Activated naive CD4-positive, alpha-beta T cell treated with anti-CD3 and anti-CD28 coated beads for 36 hours (primary cell): Measurements from ENCODE around the gene U2AF1L4. TPM values are rescaled to one million over a fixed set of nuclear protein-coding genes. Genes with fewer than 3 reads are reported as not detected.

Source experiments
- CTCF ChIA-PET: fragments of 350-600 bp; sonication (Branson Sonifier 250); formaldehyde crosslinking; loops from one replicate; lab custom pipeline; 2021; ENCODE audit warnings: antibody characterized with exemption; lab: Charles Lee
- DNase-seq: peaks from one replicate; pipeline ENCODE4 v3.0.0-alpha.2; 2020
- H3K27ac Mint-ChIP-seq: one replicate; pipeline ENCODE4 v1.8.0; 2021; ENCODE audit warnings: mild to moderate bottlenecking, mixed read lengths
- H3K27me3 Mint-ChIP-seq: one replicate; pipeline ENCODE4 v1.8.0; 2021; ENCODE audit warnings: low read depth, mixed read lengths
- H3K36me3 Mint-ChIP-seq: one replicate; pipeline ENCODE4 v1.8.0; 2021; ENCODE audit warnings: low read depth, mixed read lengths
- H3K4me1 Mint-ChIP-seq: one replicate; pipeline ENCODE4 v1.8.0; 2021; ENCODE audit warnings: low read depth, mixed read lengths
- H3K4me3 Mint-ChIP-seq: one replicate; pipeline ENCODE4 v1.8.0; 2021; ENCODE audit warnings: mild to moderate bottlenecking, moderate library complexity, mixed read lengths
- H3K9me3 Mint-ChIP-seq: one replicate; pipeline ENCODE4 v1.8.0; 2021; ENCODE audit warnings: mixed read lengths
- intact Hi-C: fragments of 100-400 bp; cut with micrococcal nuclease; formaldehyde crosslinking; loops from one replicate; pipeline ENCODE4 v1.15.1; 2023
- total RNA-seq, 2 experiments: library from RNA; stranded (reverse); gene quantifications; one replicate each; pipeline ENCODE4 v1.2.3, GENCODE V29; 2021

U2AF1L4 gene
- total RNA-seq, 2 experiments from 2014 or later, result 41.8 to 44.2 TPM

GRCh38 chr19:35703343-35703742, 41.9 kb downstream of the U2AF1L4 start:
- no peak overlapping the region for H3K27ac Mint-ChIP-seq
- intact Hi-C loops, result loop anchor here (2.0 kb wide), 1 partner anchor 41 kb away; the partner anchor contains the start of genes PSENEN and U2AF1L4
- H3K4me3 Mint-ChIP-seq, result no peak overlapping the region
- CTCF ChIA-PET, result interaction anchor here (1.7 to 4.3 kb wide), 3 partner anchors 10 to 116 kb away, joined by 4 to 43 read pairs (median 5); no protein-coding TSS in a partner anchor
- H3K36me3 Mint-ChIP-seq, result peaks cover 2% of the 10 kb centered on the region
- no peaks in the 10 kb centered on the region for H3K27me3 Mint-ChIP-seq
- H3K4me1 Mint-ChIP-seq, result peaks cover 7% of the 10 kb centered on the region
- H3K9me3 Mint-ChIP-seq, result no peaks in the 10 kb centered on the region
- DNase-seq, result no peak

- H3K9me3 Mint-ChIP-seq, result no peaks in the 10 kb centered on the region
- no peaks in the 10 kb centered on the region for H3K27me3 Mint-ChIP-seq
- CTCF ChIA-PET, result interaction anchor here (0.7 to 4.3 kb wide), 4 partner anchors 9 to 117 kb away, joined by 3 to 43 read pairs (median 4); no protein-coding TSS in a partner anchor
- H3K27ac Mint-ChIP-seq, result peak overlapping the region; percentile 95
- peaks cover 2% of the 10 kb centered on the region for H3K36me3 Mint-ChIP-seq
- intact Hi-C loops, result loop anchor here (1.0 to 2.0 kb wide), 3 partner anchors 11 to 42 kb away; partner anchors contain the start of genes PSENEN and U2AF1L4
- H3K4me3 Mint-ChIP-seq, result peak overlapping the region; percentile 92
- peaks cover 10% of the 10 kb centered on the region for H3K4me1 Mint-ChIP-seq
- peak; percentile 98 for DNase-seq
Measured at GRCh38 chr19:35702223-35703012, 42.8 kb downstream of the U2AF1L4 start.

GRCh38 chr19:35696835-35697234, 48.4 kb downstream of the U2AF1L4 start:
- intact Hi-C loops, result no loop called here
- Mint-ChIP-seq H3K4me1 (peaks cover 28% of the 10 kb centered on the region), H3K4me3 (no peak overlapping the region), H3K36me3 (no peaks in the 10 kb centered on the region), H3K27me3 (no peaks in the 10 kb centered on the region), H3K9me3 (no peaks in the 10 kb centered on the region), H3K27ac (peak overlapping the region; percentile 39)
- DNase-seq, result peak; percentile 78
- CTCF ChIA-PET, result interaction anchor here (0.5 to 6.6 kb wide), 8 partner anchors 9 to 149 kb away, joined by 3 to 120 read pairs (median 4); no protein-coding TSS in a partner anchor

- H3K27me3 Mint-ChIP-seq, result no peaks in the 10 kb centered on the region
- H3K9me3 Mint-ChIP-seq, result no peaks in the 10 kb centered on the region
- no peak for DNase-seq
- H3K27ac Mint-ChIP-seq, result peak overlapping the region; percentile 32
- intact Hi-C loops, result no loop called here
- CTCF ChIA-PET, result interaction anchor here (0.5 to 6.6 kb wide), 10 partner anchors 13 to 235 kb away, joined by 3 to 120 read pairs (median 4); no protein-coding TSS in a partner anchor
- H3K4me1 Mint-ChIP-seq, result peaks cover 28% of the 10 kb centered on the region
- no peaks in the 10 kb centered on the region for H3K36me3 Mint-ChIP-seq
- H3K4me3 Mint-ChIP-seq, result no peak overlapping the region
Measured at GRCh38 chr19:35695895-35696422, 49.3 kb downstream of the U2AF1L4 start.

GRCh38 chr19:35693835-35694599, 51.2 kb downstream of the U2AF1L4 start:
- H3K9me3 Mint-ChIP-seq, result no peaks in the 10 kb centered on the region
- peak overlapping the region; percentile 77 for H3K27ac Mint-ChIP-seq
- CTCF ChIA-PET, result interaction anchor here (0.6 to 6.6 kb wide), 30 partner anchors 9 to 304 kb away, joined by 3 to 120 read pairs (median 4); partner anchors contain the start of genes COX6B1, KIRREL2, LIN37 and PRODH2
- no peaks in the 10 kb centered on the region for H3K36me3 Mint-ChIP-seq
- intact Hi-C loops, result loop anchor here (1.0 to 5.0 kb wide), 6 partner anchors 22 to 237 kb away; partner anchors contain the start of gene TMEM147
- no peaks in the 10 kb centered on the region for H3K27me3 Mint-ChIP-seq
- no peak overlapping the region for H3K4me3 Mint-ChIP-seq
- DNase-seq, result peak; percentile 97
- H3K4me1 Mint-ChIP-seq, result peaks cover 24% of the 10 kb centered on the region

- CTCF ChIA-PET, result interaction anchor here (0.6 to 6.6 kb wide), 12 partner anchors 10 to 239 kb away, joined by 3 to 120 read pairs (median 4); no protein-coding TSS in a partner anchor
- peaks cover 24% of the 10 kb centered on the region for H3K4me1 Mint-ChIP-seq
- DNase-seq, result no peak
- intact Hi-C loops, result loop anchor here (1.0 to 5.0 kb wide), 4 partner anchors 127 to 238 kb away; partner anchors contain the start of gene TMEM147
- no peaks in the 10 kb centered on the region for H3K9me3 Mint-ChIP-seq
- H3K4me3 Mint-ChIP-seq, result no peak overlapping the region
- no peaks in the 10 kb centered on the region for H3K27me3 Mint-ChIP-seq
- no peak overlapping the region for H3K27ac Mint-ChIP-seq
- no peaks in the 10 kb centered on the region for H3K36me3 Mint-ChIP-seq
Measured at GRCh38 chr19:35693422-35693821, 51.8 kb downstream of the U2AF1L4 start.

Other genes with a start within 250 kb of the U2AF1L4 start
- 1 to 10 TPM in 1 of 2 experiments, under 1 TPM in 1; 0.86 to 1.7 TPM for gene DMKN, start 231.8 kb downstream of the U2AF1L4 start, total RNA-seq
- not detected for gene SBSN, start 217.1 kb downstream of the U2AF1L4 start, total RNA-seq
- gene GAPDHS, start 212.0 kb downstream of the U2AF1L4 start, total RNA-seq, result not detected
- 10 to 100 TPM; 63.1 to 63.4 TPM for gene TMEM147, start 199.8 kb downstream of the U2AF1L4 start, total RNA-seq
- not detected for gene ATP4A, start 181.8 kb downstream of the U2AF1L4 start, total RNA-seq
- gene PMIS2, start 159.2 kb downstream of the U2AF1L4 start, total RNA-seq, result not detected
- gene HAUS5, start 132.7 kb downstream of the U2AF1L4 start, total RNA-seq, result 10 to 100 TPM; 40.4 to 42.5 TPM
- 10 to 100 TPM; 64.2 to 66.2 TPM for gene RBM42, start 116.4 kb downstream of the U2AF1L4 start, total RNA-seq
- under 1 TPM; 0.52 to 0.84 TPM for gene ETV2, start 103.7 kb downstream of the U2AF1L4 start, total RNA-seq
- gene COX6B1, start 97.1 kb downstream of the U2AF1L4 start, total RNA-seq, result 100 to 1,000 TPM; 499 to 512 TPM
- under 1 TPM in 1 of 2 experiments, not detected in 1; 0.21 TPM for gene UPK1A, start 78.9 kb downstream of the U2AF1L4 start, total RNA-seq
- 100 to 1,000 TPM; 174 to 181 TPM for gene ZBTB32, start 40.9 kb downstream of the U2AF1L4 start, total RNA-seq
- gene KMT2B, start 27.4 kb downstream of the U2AF1L4 start, total RNA-seq, result 10 to 100 TPM; 62.0 to 65.8 TPM
- 10 to 100 TPM; 51.0 to 52.8 TPM for gene IGFLR1, start 3.0 kb downstream of the U2AF1L4 start, total RNA-seq
- 10 to 100 TPM; 32.4 to 37.7 TPM for gene PSENEN, start 233 bp upstream of the U2AF1L4 start, total RNA-seq
- gene LIN37, start 3.2 kb upstream of the U2AF1L4 start, total RNA-seq, result 1 to 10 TPM; 5.7 to 9.7 TPM
- under 1 TPM; 0.40 to 0.55 TPM for gene HSPB6, start 11.6 kb upstream of the U2AF1L4 start, total RNA-seq
- 10 to 100 TPM; 45.3 to 47.4 TPM for gene PROSER3, start 12.8 kb upstream of the U2AF1L4 start, total RNA-seq
- gene ARHGAP33, start 30.1 kb upstream of the U2AF1L4 start, total RNA-seq, result 10 to 100 TPM; 49.5 to 61.6 TPM
- gene PRODH2, start 67.4 kb upstream of the U2AF1L4 start, total RNA-seq, result not detected
- gene NPHS1, start 107.1 kb upstream of the U2AF1L4 start, total RNA-seq, result under 1 TPM in 1 of 2 experiments, not detected in 1; 0.05 TPM
- 1 to 10 TPM; 1.0 to 1.1 TPM for gene KIRREL2, start 111.5 kb upstream of the U2AF1L4 start, total RNA-seq
- gene APLP1, start 123.2 kb upstream of the U2AF1L4 start, total RNA-seq, result 1 to 10 TPM in 1 of 2 experiments, under 1 TPM in 1; 0.79 to 1.2 TPM
- gene NFKBID, start 155.1 kb upstream of the U2AF1L4 start, total RNA-seq, result 10 to 100 TPM; 56.2 to 56.4 TPM
- gene HCST, start 157.1 kb upstream of the U2AF1L4 start, total RNA-seq, result 10 to 100 TPM; 11.7 to 14.5 TPM
- not detected for gene TYROBP, start 162.9 kb upstream of the U2AF1L4 start, total RNA-seq
- 1 to 10 TPM; 4.0 TPM for gene LRFN3, start 191.0 kb upstream of the U2AF1L4 start, total RNA-seq
- gene SDHAF1, start 249.8 kb upstream of the U2AF1L4 start, total RNA-seq, result 10 to 100 TPM; 13.1 to 13.8 TPM